AG09309 (cell line): Measurements from ENCODE around the gene PRKAG2.

Source experiments
- DNase-seq: peaks from one replicate; pipeline ENCODE4 v3.0.0-alpha.2; 2010; ENCODE audit warnings: low read depth
- H3K4me3 ChIP-seq: 2 replicates; pipeline ENCODE4 v1.5.1; 2011; ENCODE audit warnings: mild to moderate bottlenecking, low read depth, low read length, moderate library complexity; ENCODE audit not compliant: control insufficient read depth
- CTCF ChIP-seq: IDR thresholded peaks from 2 replicates; pipeline ENCODE4 v1.5.1; 2011; ENCODE audit warnings: mild to moderate bottlenecking, low read depth, low read length, inconsistent platforms; ENCODE audit not compliant: insufficient read depth, control insufficient read depth; ENCODE audit errors: missing control alignments

Gene PRKAG2

GRCh38 chr7:151595702-151596350 lies 281.1 kb downstream of the PRKAG2 start:
- DNase-seq, result no peak
- TF ChIP-seq CTCF, result no peak
- no peak overlapping the region for H3K4me3 ChIP-seq

GRCh38 chr7:151592868-151593486 lies 283.9 kb downstream of the PRKAG2 start:
- no peak for TF ChIP-seq CTCF

GRCh38 chr7:151592330-151592729 lies 284.6 kb downstream of the PRKAG2 start:
- H3K4me3 ChIP-seq, result no peak overlapping the region
- no peak for TF ChIP-seq CTCF
- DNase-seq, result no peak

More at GRCh38 chr7:151592868-151593486, 283.9 kb downstream of the PRKAG2 start:
- peak; percentile 91 for DNase-seq
- no peak overlapping the region for H3K4me3 ChIP-seq

- DNase-seq, result no peak
- no peak for TF ChIP-seq CTCF
Observed at GRCh38 chr7:151591866-151592265, 285.0 kb downstream of the PRKAG2 start.

GRCh38 chr7:151590850-151591771 lies 285.8 kb downstream of the PRKAG2 start:
- DNase-seq, result no peak
- TF ChIP-seq CTCF, result no peak
- no peak overlapping the region for H3K4me3 ChIP-seq

More at GRCh38 chr7:151591866-151592265, 285.0 kb downstream of the PRKAG2 start:
- H3K4me3 ChIP-seq, result no peak overlapping the region

- DNase-seq, result no peak
- no peak for TF ChIP-seq CTCF
- H3K4me3 ChIP-seq, result no peak overlapping the region
Observed at GRCh38 chr7:151590071-151590849, 286.7 kb downstream of the PRKAG2 start.
